Effector memory CD8-positive, alpha-beta T cell (primary cell): ENCODE measurements around the gene SDK1.

ENCODE experiments used
- ATAC-seq: fragments of 150-1000 bp; cut with Tn5 transposase; replicated peaks from 2 replicates; pipeline ENCODE4 v1.10.0; 2021; ENCODE audit warnings: mild to moderate bottlenecking, moderate library complexity
- DNase-seq, 3 experiments: peaks; one replicate each; pipeline ENCODE4 v3.0.0; 2021
- H3K27ac Mint-ChIP-seq, 2 donors: one replicate each; pipeline ENCODE4 v1.8.0; 2022; ENCODE audit warnings: mild to moderate bottlenecking in 2 of 2, mixed read lengths in 2 of 2, moderate library complexity in 2 of 2
- H3K27me3 Mint-ChIP-seq, 2 donors: one replicate each; pipeline ENCODE4 v1.8.0; 2022; ENCODE audit warnings: mixed read lengths in 2 of 2
- H3K36me3 Mint-ChIP-seq: one replicate; pipeline ENCODE4 v1.8.0; 2022; ENCODE audit warnings: mild to moderate bottlenecking, moderate library complexity, mixed read lengths; ENCODE audit not compliant: insufficient read depth
- H3K4me1 Mint-ChIP-seq, 2 donors: one replicate each; pipeline ENCODE4 v1.8.0; 2022; ENCODE audit warnings: low read depth in 2 of 2, mixed read lengths in 2 of 2
- H3K4me3 Mint-ChIP-seq, 2 donors: one replicate each; pipeline ENCODE4 v1.8.0; 2022; ENCODE audit warnings: mild to moderate bottlenecking in 2 of 2, mixed read lengths in 2 of 2, moderate library complexity in 2 of 2
- H3K9me3 Mint-ChIP-seq, 2 donors: one replicate each; pipeline ENCODE4 v1.8.0; 2022; ENCODE audit warnings: mixed read lengths in 2 of 2

Gene SDK1

GRCh38 chr7:4144811-4145510 is 843.9 kb downstream of the SDK1 start:
- Mint-ChIP-seq H3K27me3 (peaks cover 20 to 56% of the 10 kb centered on the region in 2 donors), H3K4me3 (no peak overlapping the region), H3K9me3 (no peaks in the 10 kb centered on the region), H3K27ac (no peak overlapping the region), H3K36me3 (peaks cover 3% of the 10 kb centered on the region), H3K4me1 (peaks cover 0 to 8% of the 10 kb centered on the region in 2 donors)
- ATAC-seq (no peak), DNase-seq (no peak)

DNA sequence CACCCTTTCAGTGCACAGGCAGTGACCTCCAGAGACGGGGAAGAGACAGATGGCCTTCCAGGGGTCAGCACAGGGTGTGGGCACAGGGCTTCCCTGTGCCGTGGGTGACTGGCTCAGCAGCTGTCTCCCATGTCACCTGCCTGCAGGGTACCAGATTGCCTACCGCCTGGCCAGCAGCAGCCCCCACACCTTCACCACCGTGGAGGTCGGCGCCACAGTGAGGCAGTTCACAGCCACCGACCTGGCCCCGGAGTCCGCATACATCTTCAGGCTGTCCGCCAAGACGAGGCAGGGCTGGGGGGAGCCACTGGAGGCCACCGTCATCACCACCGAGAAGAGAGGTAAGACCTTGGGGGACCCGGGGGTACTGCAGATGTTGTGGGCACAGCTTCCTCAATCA is 844.5 kb downstream of the SDK1 start:
- no peak for ATAC-seq
- Mint-ChIP-seq H3K27me3 (peaks cover 20 to 49% of the 10 kb centered on the region in 2 donors), H3K4me1 (peaks cover 0 to 8% of the 10 kb centered on the region in 2 donors), H3K4me3 (no peak overlapping the region), H3K9me3 (no peaks in the 10 kb centered on the region), H3K36me3 (peaks cover 3% of the 10 kb centered on the region), H3K27ac (no peak overlapping the region)
- no peak for DNase-seq

DNA sequence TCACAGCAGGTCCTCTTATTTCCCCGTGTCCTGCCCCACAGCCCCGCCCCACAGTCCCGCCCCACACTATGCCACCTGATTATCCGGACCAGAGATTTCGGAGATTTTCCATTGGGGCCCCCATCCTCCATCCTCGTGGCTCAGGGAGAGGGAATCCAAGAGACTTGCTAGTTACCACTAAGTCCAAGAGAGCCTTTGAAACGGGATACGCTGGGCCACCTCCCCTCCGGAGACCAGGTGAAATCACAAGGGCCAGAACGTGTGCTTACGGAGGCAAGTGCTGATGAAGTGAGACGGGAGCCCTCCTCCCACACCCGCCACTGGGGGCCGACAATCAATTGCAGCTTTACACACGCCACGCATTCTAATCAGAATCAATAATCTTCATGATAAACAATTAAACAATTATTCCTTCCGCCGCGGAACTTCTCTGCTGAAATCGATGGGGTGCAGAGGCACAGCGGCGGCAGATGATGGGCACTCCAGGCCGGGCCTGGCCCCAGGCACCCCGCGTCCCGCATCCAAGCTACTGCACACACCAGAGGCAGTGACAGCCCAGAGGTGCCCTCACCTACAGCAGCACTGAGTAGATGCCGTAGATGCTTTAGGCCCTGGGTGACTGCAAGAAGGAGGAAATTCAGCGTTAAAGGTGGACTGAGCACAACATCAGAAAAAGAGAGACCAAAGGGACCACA is 847.0 kb downstream of the SDK1 start:
- H3K4me1 Mint-ChIP-seq: peaks cover 0 to 8% of the 10 kb centered on the region in 2 donors
- ATAC-seq (no peak), DNase-seq (no peak)
- H3K27ac Mint-ChIP-seq: no peak overlapping the region
- peaks cover 22 to 61% of the 10 kb centered on the region in 2 donors for H3K27me3 Mint-ChIP-seq
- H3K36me3 Mint-ChIP-seq: peaks cover 3% of the 10 kb centered on the region
- no peak overlapping the region for H3K4me3 Mint-ChIP-seq
- no peaks in the 10 kb centered on the region for H3K9me3 Mint-ChIP-seq

- peaks cover 3% of the 10 kb centered on the region for H3K36me3 Mint-ChIP-seq
- no peak overlapping the region for H3K27ac Mint-ChIP-seq
- H3K4me3 Mint-ChIP-seq: no peak overlapping the region
- no peak for DNase-seq
- H3K4me1 Mint-ChIP-seq: peaks cover 0 to 6% of the 10 kb centered on the region in 2 donors
- peaks cover 21 to 56% of the 10 kb centered on the region in 2 donors for H3K27me3 Mint-ChIP-seq
- H3K9me3 Mint-ChIP-seq: no peaks in the 10 kb centered on the region
- ATAC-seq: no peak
These were observed 848.2 kb downstream of the SDK1 start for GRCh38 chr7:4149236-4149635.

- Mint-ChIP-seq H3K36me3 (peaks cover 3% of the 10 kb centered on the region), H3K27me3 (peaks cover 21 to 56% of the 10 kb centered on the region in 2 donors), H3K27ac (no peak overlapping the region), H3K4me1 (peaks cover 0 to 3% of the 10 kb centered on the region in 2 donors), H3K4me3 (no peak overlapping the region), H3K9me3 (no peaks in the 10 kb centered on the region)
- DNase-seq: no peak
- ATAC-seq: no peak
These were observed 848.6 kb downstream of the SDK1 start for GRCh38 chr7:4149645-4150044.

- H3K4me1 Mint-ChIP-seq: no peaks in the 10 kb centered on the region
- ATAC-seq (no peak), DNase-seq (no peak)
- no peak overlapping the region for H3K27ac Mint-ChIP-seq
- no peak overlapping the region for H3K4me3 Mint-ChIP-seq
- H3K27me3 Mint-ChIP-seq: peaks cover 16 to 54% of the 10 kb centered on the region in 2 donors
- H3K9me3 Mint-ChIP-seq: no peaks in the 10 kb centered on the region
- peaks cover 3% of the 10 kb centered on the region for H3K36me3 Mint-ChIP-seq
These were observed 849.7 kb downstream of the SDK1 start for GRCh38 chr7:4150731-4151130.

- Mint-ChIP-seq H3K36me3 (peaks cover 3% of the 10 kb centered on the region), H3K9me3 (no peaks in the 10 kb centered on the region), H3K27ac (no peak overlapping the region), H3K4me3 (no peak overlapping the region), H3K4me1 (no peaks in the 10 kb centered on the region), H3K27me3 (peaks cover 16 to 57% of the 10 kb centered on the region in 2 donors)
- no peak for ATAC-seq
- DNase-seq: no peak
These were observed 850.5 kb downstream of the SDK1 start for GRCh38 chr7:4151524-4151923.

DNA sequence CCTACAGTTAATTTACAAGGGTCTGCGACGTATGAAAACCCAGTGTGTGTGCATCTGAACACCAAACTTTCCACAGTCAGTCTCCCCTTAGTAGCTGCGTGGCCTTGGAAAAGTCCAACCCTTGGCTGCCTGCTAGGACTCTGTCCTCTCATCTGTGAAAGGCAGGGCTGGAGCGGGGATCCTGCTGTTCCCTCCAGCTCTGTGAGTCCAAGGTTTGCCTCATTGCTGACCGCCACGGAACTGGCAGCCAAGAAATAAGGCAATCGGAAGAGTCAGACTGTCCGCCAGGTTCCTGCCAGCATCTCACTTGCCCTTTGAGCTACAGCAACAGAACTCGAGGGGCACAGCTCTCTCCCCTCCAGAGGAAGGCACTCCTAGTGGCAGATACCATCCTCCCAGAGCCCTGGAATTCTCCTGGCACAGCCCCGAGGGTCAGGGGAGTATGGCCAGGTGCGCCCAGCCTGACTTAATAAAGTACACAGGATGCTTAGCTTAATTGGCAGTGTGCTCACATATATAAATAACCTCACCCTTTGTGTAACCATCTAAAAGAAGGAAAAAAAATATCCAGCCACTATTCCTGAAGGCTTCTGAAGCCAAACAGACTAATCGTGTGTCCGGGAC is 851.0 kb downstream of the SDK1 start:
- ATAC-seq (no peak), DNase-seq (no peak)
- Mint-ChIP-seq H3K9me3 (no peaks in the 10 kb centered on the region), H3K4me3 (no peak overlapping the region), H3K27me3 (peaks cover 19 to 60% of the 10 kb centered on the region in 2 donors), H3K36me3 (peaks cover 3% of the 10 kb centered on the region), H3K4me1 (no peaks in the 10 kb centered on the region), H3K27ac (no peak overlapping the region)

GRCh38 chr7:4154882-4155535 is 854.0 kb downstream of the SDK1 start:
- ATAC-seq: no peak
- no peak overlapping the region for H3K4me3 Mint-ChIP-seq
- no peak for DNase-seq
- H3K27ac Mint-ChIP-seq: no peak overlapping the region
- peaks cover 20 to 65% of the 10 kb centered on the region in 2 donors for H3K27me3 Mint-ChIP-seq
- H3K36me3 Mint-ChIP-seq: peaks cover 4% of the 10 kb centered on the region
- H3K4me1 Mint-ChIP-seq: no peaks in the 10 kb centered on the region
- H3K9me3 Mint-ChIP-seq: no peaks in the 10 kb centered on the region

GRCh38 chr7:4156190-4156589 is 855.1 kb downstream of the SDK1 start:
- H3K36me3 Mint-ChIP-seq: peaks cover 4% of the 10 kb centered on the region
- no peaks in the 10 kb centered on the region for H3K4me1 Mint-ChIP-seq
- H3K27me3 Mint-ChIP-seq: peaks cover 20 to 64% of the 10 kb centered on the region in 2 donors
- no peak overlapping the region for H3K4me3 Mint-ChIP-seq
- DNase-seq (no peak), ATAC-seq (no peak)
- H3K27ac Mint-ChIP-seq: no peak overlapping the region
- H3K9me3 Mint-ChIP-seq: no peaks in the 10 kb centered on the region

- H3K27me3 Mint-ChIP-seq: peaks cover 21 to 51% of the 10 kb centered on the region in 2 donors
- H3K27ac Mint-ChIP-seq: no peak overlapping the region
- ATAC-seq: no peak
- peaks cover 4% of the 10 kb centered on the region for H3K36me3 Mint-ChIP-seq
- no peak overlapping the region for H3K4me3 Mint-ChIP-seq
- peaks cover 0 to 1% of the 10 kb centered on the region in 2 donors for H3K4me1 Mint-ChIP-seq
- no peak for DNase-seq
- no peaks in the 10 kb centered on the region for H3K9me3 Mint-ChIP-seq
These were observed 856.6 kb downstream of the SDK1 start for GRCh38 chr7:4157651-4158050.

DNA sequence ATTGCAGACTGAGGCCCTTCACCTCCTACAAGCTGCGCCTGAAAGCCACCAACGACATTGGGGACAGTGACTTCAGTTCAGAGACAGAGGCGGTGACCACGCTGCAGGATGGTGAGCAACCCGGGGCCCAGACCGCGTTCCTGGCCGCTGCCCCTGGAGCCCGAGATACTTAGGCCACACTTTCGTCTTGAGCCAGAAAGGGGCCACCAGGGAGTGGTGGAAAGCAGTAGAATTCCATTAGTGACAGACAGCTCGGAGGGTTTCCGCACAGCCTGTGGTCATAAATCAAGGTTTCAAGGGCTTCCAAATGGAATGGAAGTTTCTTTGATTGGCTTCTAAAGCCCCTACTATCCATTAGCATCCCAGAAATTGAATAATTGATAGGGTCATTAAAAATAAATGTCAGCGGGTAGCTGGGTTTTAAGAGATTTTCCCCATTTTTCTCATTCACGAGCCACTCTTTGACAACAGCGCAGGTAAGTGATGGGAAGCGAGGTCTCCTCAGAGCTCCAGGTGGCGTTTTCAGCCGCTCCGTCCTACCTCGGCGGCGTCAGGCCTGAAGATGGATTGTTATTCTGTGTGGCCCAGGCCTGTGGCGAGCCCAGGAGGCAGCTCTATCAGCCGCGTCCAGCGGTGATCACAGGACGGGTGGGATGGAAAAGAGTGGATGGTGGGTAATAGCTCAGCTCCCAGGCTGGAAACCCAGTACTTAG is 857.5 kb downstream of the SDK1 start:
- peaks cover 21 to 55% of the 10 kb centered on the region in 2 donors for H3K27me3 Mint-ChIP-seq
- DNase-seq (no peak), ATAC-seq (no peak)
- no peak overlapping the region for H3K27ac Mint-ChIP-seq
- H3K4me1 Mint-ChIP-seq: peaks cover 0 to 2% of the 10 kb centered on the region in 2 donors
- no peaks in the 10 kb centered on the region for H3K9me3 Mint-ChIP-seq
- peaks cover 4% of the 10 kb centered on the region for H3K36me3 Mint-ChIP-seq
- H3K4me3 Mint-ChIP-seq: no peak overlapping the region

DNA sequence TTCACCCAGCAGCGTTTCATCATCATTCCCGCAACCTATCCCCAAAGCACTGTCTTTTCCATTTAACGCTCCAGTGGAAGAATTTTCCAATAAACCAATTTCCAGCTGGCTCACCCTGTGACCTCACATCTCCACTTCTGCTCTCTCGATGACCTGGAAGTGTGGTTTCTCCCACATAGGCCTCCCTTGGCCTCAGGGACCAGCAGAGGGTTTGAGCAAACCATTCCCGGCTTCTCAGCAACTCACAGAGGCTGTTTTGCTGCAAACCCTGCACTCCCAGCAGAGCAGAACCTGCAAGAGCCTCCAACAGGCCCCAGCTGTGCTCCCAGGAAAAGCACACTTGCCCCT is 858.1 kb downstream of the SDK1 start:
- H3K27ac Mint-ChIP-seq: no peak overlapping the region
- H3K27me3 Mint-ChIP-seq: peaks cover 18 to 52% of the 10 kb centered on the region in 2 donors
- ATAC-seq: no peak
- H3K4me1 Mint-ChIP-seq: peaks cover 0 to 2% of the 10 kb centered on the region in 2 donors
- no peaks in the 10 kb centered on the region for H3K9me3 Mint-ChIP-seq
- H3K36me3 Mint-ChIP-seq: peaks cover 4% of the 10 kb centered on the region
- no peak overlapping the region for H3K4me3 Mint-ChIP-seq
- DNase-seq: no peak
